HS-27A (cell line): Measurements from ENCODE around the gene FAM83E.
"Not testable (repeated sequence)": the region's sequence is repeated elsewhere in the genome, so short reads cannot be mapped to it uniquely, and the experiment has no call there.

Experiments used
- DNase-seq: peaks from one replicate; pipeline ENCODE4 v3.0.0-alpha.2; 2012; ENCODE audit warnings: low read depth, missing footprints

The FAM83E gene

GRCh38 chr19:48614436-48615230 lies at the start of gene FAM83E:
Gene FAM83E (minus strand): TSS chr19:48615076. CDS start chr19:48613372, 1,704 bp downstream.
- DNase-seq: no peak

GRCh38 chr19:48664476-48664875 lies 49.6 kb upstream of the FAM83E start:
- DNase-seq: no peak

- DNase-seq: no peak
Observed at GRCh38 chr19:48663667-48664066, 48.8 kb upstream of the FAM83E start.

GRCh38 chr19:48661711-48662090 lies 46.8 kb upstream of the FAM83E start:
- no peak for DNase-seq

- no peak for DNase-seq
Observed at GRCh38 chr19:48660852-48661710, 46.2 kb upstream of the FAM83E start.

GRCh38 chr19:48659768-48660167 lies 44.9 kb upstream of the FAM83E start:
- DNase-seq: no peak

- no peak for DNase-seq
Observed at GRCh38 chr19:48658483-48658882, 43.6 kb upstream of the FAM83E start.

- DNase-seq: not testable (repeated sequence)
Observed at GRCh38 chr19:48657828-48658227, 43.0 kb upstream of the FAM83E start.

GRCh38 chr19:48656840-48657474 lies 42.1 kb upstream of the FAM83E start:
- DNase-seq: peak; percentile 78

GRCh38 chr19:48654299-48655059 lies 39.6 kb upstream of the FAM83E start:
- no peak for DNase-seq

- DNase-seq: no peak
Observed at GRCh38 chr19:48651683-48652048, 36.8 kb upstream of the FAM83E start.

- no peak for DNase-seq
Observed at GRCh38 chr19:48650974-48651682, 36.3 kb upstream of the FAM83E start.

GRCh38 chr19:48648134-48648533 lies 33.3 kb upstream of the FAM83E start:
- no peak for DNase-seq

- DNase-seq: no peak
Observed at GRCh38 chr19:48646722-48647216, 31.9 kb upstream of the FAM83E start.

- DNase-seq: peak; percentile 76
Observed at GRCh38 chr19:48646001-48646721, 31.3 kb upstream of the FAM83E start, which contains the start of gene CA11. Gene CA11 (minus strand): TSS chr19:48646187. CDS start chr19:48645632, 555 bp downstream.

GRCh38 chr19:48645620-48646000 lies 30.7 kb upstream of the FAM83E start:
- no peak for DNase-seq

- DNase-seq: no peak
Observed at GRCh38 chr19:48644839-48645619, 30.2 kb upstream of the FAM83E start.

- DNase-seq: no peak
Observed at GRCh38 chr19:48644355-48644754, 29.5 kb upstream of the FAM83E start.

- no peak for DNase-seq
Observed at GRCh38 chr19:48642862-48643261, 28.0 kb upstream of the FAM83E start.

GRCh38 chr19:48641850-48642249 lies 27.0 kb upstream of the FAM83E start:
- no peak for DNase-seq
